Iris pigment epithelial cell (primary cell): Measurements from ENCODE around the gene PRKAR2A.
"Not testable (repeated sequence)": the region's sequence is repeated elsewhere in the genome, so short reads cannot be mapped to it uniquely, and the experiment has no call there.

Experiments used
- DNase-seq: peaks from one replicate; pipeline ENCODE4 v3.0.0-alpha.2; 2011; ENCODE audit warnings: low read depth

PRKAR2A gene

GRCh38 chr3:48835650-48836366 is 11.9 kb downstream of the PRKAR2A start:
- no peak for DNase-seq

- no peak for DNase-seq
These were observed 15.0 kb downstream of the PRKAR2A start for GRCh38 chr3:48832684-48833083.

DNA sequence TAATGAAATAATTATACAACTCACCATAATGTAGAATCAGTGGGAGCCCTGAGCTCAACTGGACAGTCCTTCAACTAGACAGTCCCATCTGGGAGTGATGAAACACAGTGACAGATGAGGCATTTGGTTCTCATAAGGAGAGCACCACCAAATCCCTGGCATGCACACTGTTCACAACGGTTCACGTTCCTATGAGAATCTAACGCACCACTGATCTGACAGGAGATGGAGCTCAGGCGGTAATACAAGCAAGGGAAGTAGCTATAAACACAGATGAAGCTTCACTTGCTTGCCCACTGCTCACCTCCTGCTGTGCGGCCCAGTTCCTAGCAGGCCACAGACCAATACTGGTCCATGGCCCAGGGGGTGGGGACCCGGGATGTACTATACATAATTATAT is 17.0 kb downstream of the PRKAR2A start:
- no peak for DNase-seq

- not testable (repeated sequence) for DNase-seq
These were observed 18.1 kb downstream of the PRKAR2A start for GRCh38 chr3:48829525-48829924.

DNA sequence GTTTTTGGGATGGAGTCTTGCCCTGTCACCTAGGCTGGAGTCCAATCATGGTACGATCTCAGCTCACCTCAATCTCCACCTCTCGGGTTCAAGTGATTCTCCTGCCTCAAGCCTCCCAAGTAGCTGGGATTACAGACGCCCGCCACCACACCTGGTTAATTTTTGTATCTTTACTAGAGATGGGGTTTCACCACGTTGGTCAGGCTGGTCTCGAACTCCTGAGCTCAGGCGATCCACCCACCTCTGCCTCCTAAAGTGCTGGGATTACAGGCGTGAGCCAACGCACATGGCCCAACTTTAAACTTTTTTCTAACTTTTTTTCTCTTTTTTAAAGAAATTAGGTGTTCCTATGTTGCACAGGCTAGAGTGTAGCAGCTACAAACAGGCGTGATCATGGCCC is 19.8 kb downstream of the PRKAR2A start:
- not testable (repeated sequence) for DNase-seq

- DNase-seq: peak; percentile 88
These were observed 21.2 kb downstream of the PRKAR2A start for GRCh38 chr3:48826451-48826850.

DNA sequence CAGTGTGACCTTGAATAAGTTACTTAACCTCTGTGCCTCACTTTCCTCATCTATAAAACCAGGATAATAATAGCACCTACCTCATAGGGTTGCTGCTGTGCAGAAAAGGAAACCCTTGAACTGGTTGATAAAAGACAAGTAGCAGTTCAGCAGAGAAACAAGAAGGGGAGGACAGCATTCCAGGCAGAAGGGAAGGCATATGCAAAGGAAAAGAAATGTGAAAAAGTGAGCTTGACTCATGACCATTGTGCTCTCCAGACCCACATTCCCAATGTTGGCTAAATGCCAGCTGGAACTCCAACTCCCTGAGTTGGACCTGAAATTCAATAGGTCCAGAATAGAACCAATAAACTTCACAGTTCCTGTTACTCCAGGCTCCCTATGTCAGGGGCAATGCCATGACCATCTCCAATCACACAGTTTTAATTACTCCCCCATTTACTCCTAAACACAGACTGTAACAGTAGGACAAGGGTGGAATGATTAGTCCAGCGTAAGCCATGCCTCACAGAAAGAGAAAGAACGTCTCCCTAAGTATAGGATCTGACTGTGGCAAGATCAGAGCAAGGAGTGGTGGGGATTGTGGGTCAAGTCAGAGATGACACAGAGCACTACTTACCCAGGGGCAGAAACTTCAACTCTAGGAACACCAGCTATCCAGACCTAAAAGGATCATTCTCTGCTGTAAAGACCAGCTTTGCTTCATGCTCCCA is 26.9 kb downstream of the PRKAR2A start:
- DNase-seq: peak; percentile 22

GRCh38 chr3:48819234-48820221 is 28.1 kb downstream of the PRKAR2A start:
- DNase-seq: no peak

DNA sequence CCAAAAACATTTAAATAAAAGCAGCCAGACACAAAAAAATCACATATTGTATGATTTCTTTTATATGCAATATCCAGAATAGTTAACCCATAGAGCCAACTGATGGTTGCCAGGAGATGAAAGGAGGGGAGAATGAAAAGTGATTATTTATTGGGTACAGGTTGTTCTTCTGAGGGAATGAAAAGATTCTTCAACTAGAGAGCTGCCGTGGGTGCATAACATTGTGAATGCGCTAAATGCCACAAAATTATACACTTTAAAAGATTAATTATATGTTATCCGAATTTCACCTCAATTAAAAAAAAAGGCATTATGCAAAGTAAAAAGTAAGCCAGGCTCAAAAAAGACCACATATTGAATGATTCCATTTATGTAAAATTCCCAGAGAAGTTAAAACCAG is 36.1 kb downstream of the PRKAR2A start:
- DNase-seq: no peak

DNA sequence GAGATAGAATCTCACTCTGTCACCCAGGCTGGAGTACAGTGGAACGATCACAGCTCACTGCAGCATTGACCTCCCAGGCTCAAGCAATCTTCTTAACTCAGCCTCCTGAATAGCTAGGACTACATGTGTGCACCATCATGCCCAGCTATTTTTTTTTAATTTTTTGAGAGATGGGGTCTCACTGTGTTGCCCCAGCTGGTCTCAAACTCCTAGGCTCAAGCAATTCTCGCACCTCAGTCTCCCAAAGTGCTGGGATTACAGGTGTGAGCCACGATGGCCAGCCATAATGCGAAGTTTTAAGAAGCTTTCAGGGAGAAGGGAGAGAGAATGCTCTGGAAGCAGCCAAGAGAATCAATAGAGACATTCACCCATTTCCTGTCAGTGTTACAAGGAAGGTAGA is 42.7 kb downstream of the PRKAR2A start:
- DNase-seq: no peak

GRCh38 chr3:48800831-48801230 is 46.8 kb downstream of the PRKAR2A start:
- peak; percentile 27 for DNase-seq

DNA sequence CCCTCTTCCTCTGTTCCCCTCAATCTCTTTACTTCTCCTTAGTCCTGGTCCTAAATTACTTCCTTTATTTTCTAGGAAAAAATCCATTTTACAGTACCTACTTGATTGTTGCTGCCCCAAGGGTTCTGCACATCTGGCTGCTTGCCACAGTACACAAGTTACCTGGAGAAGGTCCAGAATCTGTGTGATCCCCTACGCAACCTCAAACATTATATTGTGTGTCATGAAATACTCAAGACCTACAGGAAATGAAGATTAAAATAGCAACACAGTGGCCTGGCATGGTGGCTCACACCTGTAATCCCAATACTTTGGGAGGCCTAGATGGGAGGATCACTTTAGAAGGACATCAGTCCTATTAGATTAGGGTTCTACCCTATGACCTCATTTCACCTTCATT is 48.7 kb downstream of the PRKAR2A start:
- no peak for DNase-seq

GRCh38 chr3:48797626-48798025 is 50.0 kb downstream of the PRKAR2A start:
- no peak for DNase-seq

DNA sequence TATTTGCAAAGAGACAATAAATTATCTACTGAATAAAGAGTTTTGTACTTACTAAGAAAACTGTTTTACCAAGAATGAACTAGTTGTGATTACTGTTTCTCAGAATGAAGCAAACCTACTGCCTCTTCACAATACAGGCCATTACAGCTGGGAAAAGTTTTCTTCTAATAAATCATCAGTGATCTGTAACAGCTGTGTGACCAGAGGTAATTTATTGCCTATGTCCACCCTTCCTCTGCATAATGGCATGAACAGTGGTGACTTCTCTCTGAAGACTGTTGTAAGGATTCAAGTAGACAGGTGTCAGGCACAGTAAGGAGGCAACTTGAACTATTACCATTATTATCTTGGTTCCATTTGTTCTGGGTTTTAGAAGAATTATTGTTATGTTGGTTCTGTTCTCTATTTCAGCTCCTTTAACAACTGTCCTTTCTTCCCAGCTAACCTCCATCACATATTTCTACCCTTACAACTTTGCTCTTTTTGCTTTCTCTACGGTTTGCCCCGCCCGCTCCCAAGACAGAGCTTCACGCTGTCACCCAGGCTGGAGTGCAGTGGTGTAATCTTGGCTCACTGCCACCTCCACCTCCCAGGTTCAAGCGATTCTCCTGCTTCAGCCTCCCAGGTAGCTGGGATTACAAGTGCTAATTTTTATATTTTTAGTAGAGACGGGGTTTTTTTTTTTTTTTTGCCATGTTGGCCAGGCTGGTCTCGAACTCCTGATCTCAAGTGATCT is 51.5 kb downstream of the PRKAR2A start:
- DNase-seq: no peak

DNA sequence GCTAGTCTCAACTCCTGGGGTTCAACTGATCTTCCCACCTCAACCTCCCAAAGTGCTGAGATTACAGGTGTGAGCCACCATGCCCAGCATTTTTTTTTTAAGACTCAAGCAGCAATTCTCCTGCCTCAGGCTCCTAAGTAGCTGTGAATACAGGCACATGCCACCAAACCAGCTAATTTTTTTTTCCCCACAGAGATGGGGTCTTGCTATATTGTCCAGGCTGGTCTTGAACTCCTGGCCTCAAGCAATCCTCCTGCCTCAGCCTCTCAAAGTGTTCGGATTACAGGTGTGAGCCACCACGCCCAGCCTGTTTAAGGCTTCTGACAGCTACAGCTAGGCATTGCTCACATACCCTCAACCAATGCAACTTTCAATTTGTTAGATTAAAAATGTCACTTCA is 54.2 kb downstream of the PRKAR2A start:
- not testable (repeated sequence) for DNase-seq

- DNase-seq: no peak
These were observed 58.0 kb downstream of the PRKAR2A start for GRCh38 chr3:48789665-48790064.

GRCh38 chr3:48788544-48789162 is 59.0 kb downstream of the PRKAR2A start:
- DNase-seq: no peak

DNA sequence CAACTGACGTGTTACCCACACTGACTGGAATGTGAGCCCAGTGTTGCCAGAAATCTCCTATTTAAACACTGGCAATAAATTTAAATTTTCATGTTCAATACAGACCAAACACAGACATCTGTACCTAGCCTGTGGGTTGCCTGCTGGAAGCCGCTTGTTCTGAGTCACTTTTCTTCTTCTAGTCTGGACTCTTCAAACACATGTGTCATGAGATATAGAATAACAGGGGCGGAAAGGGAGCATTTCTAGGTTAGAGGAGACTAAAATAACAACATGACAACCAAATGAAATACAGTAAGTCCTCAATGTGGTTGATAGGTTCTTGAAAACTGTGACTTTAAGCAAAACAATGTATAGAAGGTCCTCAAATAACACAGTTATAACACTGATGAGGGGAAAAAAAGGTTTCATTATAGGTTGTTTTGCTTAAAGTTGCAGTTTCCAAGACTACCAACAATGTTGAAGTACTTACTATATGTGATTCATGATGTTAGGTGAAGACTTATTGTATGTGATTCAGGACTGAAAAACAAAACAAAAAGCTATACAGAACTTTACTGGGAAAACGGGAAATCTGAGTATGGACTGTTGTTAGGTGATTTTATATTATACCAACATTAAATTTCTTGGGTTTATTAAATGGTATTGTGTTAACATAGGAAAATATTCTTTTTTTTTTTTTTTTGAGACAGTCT is 63.1 kb downstream of the PRKAR2A start:
- peak; percentile 74 for DNase-seq

- no peak for DNase-seq
These were observed 64.4 kb downstream of the PRKAR2A start for GRCh38 chr3:48783304-48783703.

GRCh38 chr3:48782046-48782445 is 65.6 kb downstream of the PRKAR2A start:
- DNase-seq: no peak

- DNase-seq: not testable (repeated sequence)
These were observed 69.1 kb downstream of the PRKAR2A start for GRCh38 chr3:48778565-48778964.
